Measurements from ENCODE around the gene MITF. TPM values are rescaled to one million over a fixed set of nuclear protein-coding genes. Genes with fewer than 3 reads are reported as not detected.

MITF gene
- total and polyA plus RNA-seq, 2 of the 4 experiments (the other 2 are of a cell fraction), result 6.5 to 16.7 TPM

GRCh38 chr3:69882560-69882959 lies 143.3 kb downstream of the MITF start:
- Histone ChIP-seq H3K4me2 (ENCODE audit: low read depth, low read length) (no peak overlapping the region), H3K23ac (ENCODE audit: low read depth, low read length) (0 out of 2 replicates have a peak overlapping the region, but pooled peaks have one; percentile 24), H3K27ac (ENCODE audit: insufficient read depth, low read length) (no peak overlapping the region), H2AFZ (replicated peaks; ENCODE audit: low read length, poor library complexity) (no peak overlapping the region), H2BK5ac (ENCODE audit: low read depth, low read length, poor library complexity, severe bottlenecking) (peak overlapping the region; percentile 82), H3K4me1 (ENCODE audit: control insufficient read depth, insufficient read depth, low read length) (peaks cover 5% of the 10 kb centered on the region), H3K9me1 (ENCODE audit: insufficient read depth, low read length) (0 out of 2 replicates have a peak, but pooled peaks cover 3% of the 10 kb centered on the region), H2AK9ac (replicated peaks; ENCODE audit: low read depth, low read length, poor library complexity) (no peak overlapping the region), H3K27me3 (ENCODE audit: control insufficient read depth, insufficient read depth, low read length) (no peaks in the 10 kb centered on the region), H3K9me3 (ENCODE audit: control insufficient read depth, insufficient read depth, low read length) (no peaks in the 10 kb centered on the region), H3K56ac (ENCODE audit: extremely low read depth, insufficient read depth, low read length) (no peak overlapping the region; the same call in 1 of the 2 replicates), H2AK5ac (ENCODE audit: low read depth, low read length) (peak overlapping the region; percentile 7; the same call in 1 of the 2 replicates), H3K4ac (ENCODE audit: low read depth, low read length) (peak overlapping the region; percentile 36; the same call in 1 of the 2 replicates), H3K4me3 (ENCODE audit: insufficient read depth, low read depth, low read length) (no peak overlapping the region), H3K14ac (replicated peaks; ENCODE audit: low read depth, low read length) (peak overlapping the region; percentile 38; the same call in 1 of the 2 replicates), H3K18ac (ENCODE audit: low read depth, low read length) (peak overlapping the region; percentile 89; the same call in 1 of the 2 replicates), H2BK120ac (ENCODE audit: low read depth, low read length) (peak overlapping the region; percentile 44), H4K91ac (ENCODE audit: insufficient read depth, low read depth, low read length) (peak overlapping the region; percentile 71), H3K79me1 (ENCODE audit: low read depth in 1 of 2, low read length in 2 of 2) (peaks cover 21 to 30% of the 10 kb centered on the region in 2 experiments), H4K5ac (ENCODE audit: low read depth, low read length) (peak overlapping the region; percentile 30; the same call in 1 of the 2 replicates), H2BK15ac (ENCODE audit: low read depth, low read length) (peak overlapping the region; percentile 4; the same call in 1 of the 3 replicates), H4K8ac (ENCODE audit: low read depth in 2 of 2, low read length in 2 of 2) (peak overlapping the region in 1 of 2 experiments; percentile 26; a peak in 3 of 4 replicates), H3K9ac (ENCODE audit: low read depth, low read length) (no peak overlapping the region), H3K36me3 (ENCODE audit: control insufficient read depth, insufficient read depth, low read length) (peaks cover 8% of the 10 kb centered on the region), H2BK20ac (ENCODE audit: low read depth, low read length) (peak overlapping the region; percentile 53), H4K20me1 (ENCODE audit: insufficient read depth, low read length) (no peaks in the 10 kb centered on the region)
- ATAC-seq (ENCODE audit: low read depth), result no peak
- intact Hi-C loops (cut with micrococcal nuclease), result no loop called here
- no CpG with 5 or more reads among the region's 4 CpGs for WGBS, 2 experiments (ENCODE audit: extremely low coverage in 2 of 2, insufficient read length in 1 of 2)
- in situ Hi-C loops (cut with MboI; ENCODE audit: low sequenced_read_pairs), result no loop called here
- CTCF ChIA-PET, result no interaction called here
- BruUV-seq (replicated peaks), result no TSS peak
- POLR2A ChIA-PET (ENCODE audit: unreplicated experiment), result no interaction called here
- no peak for DNase-seq
- dilution Hi-C loops (cut with HindIII; ENCODE audit: low sequenced_read_pairs, unreplicated experiment), result no loop called here
- TF ChIP-seq MAFK (IDR thresholded peaks at IDR 0.05; ENCODE audit: low read depth, low read length) (no peak), CTCF (conservative IDR thresholded peaks at IDR 0.05; ENCODE audit: low read depth, low read length) (no peak), CHD1 (IDR thresholded peaks at IDR 0.05; ENCODE audit: low read depth, low read length) (no peak), RAD21 (IDR thresholded peaks at IDR 0.05; ENCODE audit: low read length) (no peak), ELK1 (IDR thresholded peaks at IDR 0.05; ENCODE audit: borderline replicate concordance, low read depth, low read length) (no peak), MAZ (IDR thresholded peaks at IDR 0.05; ENCODE audit: borderline replicate concordance, low read depth, low read length) (no peak), RCOR1 (IDR thresholded peaks at IDR 0.05; ENCODE audit: insufficient replicate concordance, low read length) (no peak), RFX5 (IDR thresholded peaks at IDR 0.05; ENCODE audit: low read depth, low read length) (no peak), POLR2A (IDR thresholded peaks at IDR 0.05; ENCODE audit: low read depth, low read length) (no peak), FOS (IDR thresholded peaks at IDR 0.05; ENCODE audit: low read depth, low read length) (no peak), MXI1 (IDR thresholded peaks at IDR 0.05; ENCODE audit: borderline replicate concordance, low read depth, low read length) (no peak), USF2 (IDR thresholded peaks at IDR 0.05; ENCODE audit: low read depth, low read length) (no peak), CEBPB (IDR thresholded peaks at IDR 0.05; ENCODE audit: low read depth, low read length) (no peak)

All from IMR-90 (cell line).